GM12873 (cell line): ENCODE results near the gene TM4SF18.

Experiments
- TF ChIP-seq, protein P1 (sequence below): IDR thresholded peaks from 2 replicates; pipeline ENCODE4 v1.5.1; 2012; ENCODE audit warnings: low read depth, mild to moderate bottlenecking, moderate library complexity, low read length, control low read depth; ENCODE audit not compliant: insufficient read depth; ENCODE audit errors: missing control alignments

The TM4SF18 gene

DNA sequence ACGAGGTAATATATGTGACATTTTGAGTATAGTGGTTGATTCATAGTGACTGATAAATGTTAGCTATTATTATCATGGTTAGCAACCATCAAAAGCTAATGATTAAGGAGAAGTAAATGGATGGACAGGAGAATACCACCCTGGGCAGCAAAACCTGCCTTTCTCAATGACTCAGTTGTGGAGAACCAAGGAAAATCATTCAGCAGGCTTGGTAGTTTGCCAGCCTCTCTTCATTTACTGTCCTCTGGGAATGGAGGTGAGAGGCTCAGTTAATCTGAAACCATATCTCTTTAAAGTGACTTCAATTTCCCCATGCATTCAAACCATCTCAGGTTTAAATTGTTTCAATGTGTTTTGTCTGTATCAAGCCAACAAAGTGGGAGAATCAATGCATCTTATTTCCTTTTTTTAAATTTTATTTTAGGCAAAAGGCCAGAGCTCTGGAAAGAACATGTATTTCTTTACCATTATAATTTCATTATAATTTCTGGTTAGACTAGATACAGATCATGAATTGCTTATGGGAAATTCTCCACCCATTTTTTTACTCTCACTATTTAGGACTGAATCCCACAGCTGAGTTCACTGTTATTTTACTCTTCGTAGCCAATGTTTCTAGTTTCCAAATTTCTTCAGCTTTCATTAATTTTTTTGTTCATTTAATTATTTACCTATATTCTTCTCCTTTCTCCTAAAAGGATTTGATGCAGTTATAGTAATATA is 2.7 kb downstream of the TM4SF18 start:
- TF ChIP-seq, protein P1, sequence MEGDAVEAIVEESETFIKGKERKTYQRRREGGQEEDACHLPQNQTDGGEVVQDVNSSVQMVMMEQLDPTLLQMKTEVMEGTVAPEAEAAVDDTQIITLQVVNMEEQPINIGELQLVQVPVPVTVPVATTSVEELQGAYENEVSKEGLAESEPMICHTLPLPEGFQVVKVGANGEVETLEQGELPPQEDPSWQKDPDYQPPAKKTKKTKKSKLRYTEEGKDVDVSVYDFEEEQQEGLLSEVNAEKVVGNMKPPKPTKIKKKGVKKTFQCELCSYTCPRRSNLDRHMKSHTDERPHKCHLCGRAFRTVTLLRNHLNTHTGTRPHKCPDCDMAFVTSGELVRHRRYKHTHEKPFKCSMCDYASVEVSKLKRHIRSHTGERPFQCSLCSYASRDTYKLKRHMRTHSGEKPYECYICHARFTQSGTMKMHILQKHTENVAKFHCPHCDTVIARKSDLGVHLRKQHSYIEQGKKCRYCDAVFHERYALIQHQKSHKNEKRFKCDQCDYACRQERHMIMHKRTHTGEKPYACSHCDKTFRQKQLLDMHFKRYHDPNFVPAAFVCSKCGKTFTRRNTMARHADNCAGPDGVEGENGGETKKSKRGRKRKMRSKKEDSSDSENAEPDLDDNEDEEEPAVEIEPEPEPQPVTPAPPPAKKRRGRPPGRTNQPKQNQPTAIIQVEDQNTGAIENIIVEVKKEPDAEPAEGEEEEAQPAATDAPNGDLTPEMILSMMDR: no peak

DNA sequence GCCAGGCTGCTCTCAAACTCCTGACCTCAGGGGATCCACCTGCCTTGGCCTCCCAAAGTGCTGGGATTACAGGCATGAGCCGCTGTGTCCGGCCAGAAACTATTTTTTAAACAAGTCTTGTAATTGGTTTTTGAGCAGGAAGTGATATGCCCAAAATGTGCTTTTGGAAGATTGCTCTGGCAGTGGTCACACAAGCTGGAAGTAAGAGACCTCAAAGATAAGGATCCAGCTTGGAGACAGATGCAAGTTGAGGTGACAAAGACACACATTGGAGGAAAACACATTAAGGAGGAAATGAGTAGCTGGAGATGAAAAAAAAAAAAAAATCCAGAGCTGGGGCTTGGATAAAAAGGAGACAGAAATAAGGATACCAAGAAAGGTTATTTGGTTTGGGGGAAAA is 6.3 kb downstream of the TM4SF18 start:
- TF ChIP-seq, protein P1: no peak

DNA sequence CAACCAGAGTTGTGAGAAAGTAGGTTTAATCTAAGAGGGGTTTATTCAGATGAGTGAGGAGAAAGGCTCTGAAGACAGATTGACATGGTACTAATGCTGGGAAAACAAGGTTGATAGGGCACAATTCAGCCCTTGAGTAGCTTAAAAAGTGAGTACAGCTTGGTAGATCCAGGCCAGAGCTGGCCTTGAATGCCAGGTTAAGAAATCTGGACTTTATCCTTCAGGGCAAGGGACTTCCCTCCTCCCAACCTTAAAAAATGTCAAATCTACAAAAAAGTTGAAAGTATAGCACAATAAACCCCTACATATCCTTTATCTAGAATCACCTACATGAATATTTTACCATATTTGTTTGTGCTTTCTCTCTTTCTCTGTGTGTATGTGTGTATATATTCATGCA is 7.9 kb downstream of the TM4SF18 start:
- TF ChIP-seq, protein P1: no peak

DNA sequence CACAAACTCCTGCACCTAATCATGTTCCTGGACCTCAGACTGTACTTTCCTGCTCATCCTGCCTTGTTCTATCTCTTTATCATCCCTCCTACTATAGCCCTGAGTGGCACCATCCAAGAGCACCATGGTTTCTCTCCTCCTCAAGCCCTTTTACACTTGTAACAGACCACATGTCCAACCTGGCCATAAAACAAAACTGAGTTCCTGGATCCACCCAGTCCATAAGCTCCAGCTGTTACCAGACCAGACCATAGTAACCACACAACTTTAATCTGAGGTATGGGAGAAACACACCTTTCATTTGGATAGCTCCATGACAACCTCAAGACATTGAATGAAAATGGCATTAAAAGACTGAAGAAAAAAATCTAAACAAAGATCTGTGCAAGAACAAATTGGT is 9.1 kb downstream of the TM4SF18 start:
- TF ChIP-seq, protein P1: no peak

DNA sequence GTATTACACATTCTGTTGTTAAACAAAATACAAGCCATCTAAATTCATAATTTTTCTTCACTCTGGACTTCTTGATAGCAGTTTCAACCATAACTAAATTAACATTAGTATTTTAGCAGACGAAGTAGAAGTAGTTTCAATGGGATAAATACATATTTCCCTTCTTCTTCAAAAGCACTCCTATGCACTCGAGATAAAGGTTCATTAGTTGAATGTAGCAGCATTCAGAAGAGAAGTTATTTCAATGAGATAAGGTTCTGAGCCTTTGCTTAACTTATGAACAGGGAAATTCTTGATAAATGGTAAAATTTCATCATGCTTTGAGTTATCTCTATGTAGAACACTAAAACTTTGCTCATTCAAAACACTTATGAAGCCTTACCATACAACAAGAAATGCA is 11.8 kb downstream of the TM4SF18 start:
- TF ChIP-seq, protein P1: no peak

DNA sequence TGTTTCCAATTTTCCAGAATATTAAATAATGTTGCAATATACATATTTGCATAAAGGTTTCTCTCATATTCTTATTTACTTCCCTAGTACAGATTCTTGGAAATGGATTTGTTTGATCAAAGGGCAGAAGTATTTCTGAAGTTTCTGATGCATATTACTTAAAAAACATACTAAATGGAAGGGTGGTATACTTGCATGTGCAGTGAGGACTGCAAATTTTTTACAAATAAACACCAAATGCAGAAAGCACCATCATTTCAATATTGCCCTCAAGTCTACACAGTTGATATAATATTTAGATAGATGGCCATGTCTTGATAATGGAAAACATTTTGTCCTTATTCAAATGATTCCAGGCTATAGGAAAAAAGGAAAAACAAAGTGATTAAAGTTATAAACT is 12.3 kb downstream of the TM4SF18 start:
- TF ChIP-seq, protein P1: no peak

DNA sequence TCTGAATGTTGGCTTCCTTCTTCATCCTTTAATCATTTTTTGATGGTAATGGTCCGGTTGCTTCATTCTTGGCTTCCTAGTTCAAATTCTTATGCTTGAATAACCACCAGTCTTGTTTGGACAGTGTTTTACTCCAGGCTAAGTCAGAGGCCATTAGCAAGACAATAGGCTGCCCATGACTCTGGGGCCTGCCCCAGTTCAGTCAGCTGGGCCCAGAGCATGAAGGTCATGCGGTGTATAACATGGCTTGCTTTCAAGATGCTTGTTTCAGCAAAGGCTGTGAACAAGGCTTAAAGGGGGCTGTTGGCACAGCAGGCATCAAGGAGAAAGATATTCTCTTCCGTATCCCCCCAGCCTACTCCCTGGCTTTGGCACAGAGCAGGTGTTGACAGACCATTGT is 13.7 kb downstream of the TM4SF18 start:
- TF ChIP-seq, protein P1: no peak

DNA sequence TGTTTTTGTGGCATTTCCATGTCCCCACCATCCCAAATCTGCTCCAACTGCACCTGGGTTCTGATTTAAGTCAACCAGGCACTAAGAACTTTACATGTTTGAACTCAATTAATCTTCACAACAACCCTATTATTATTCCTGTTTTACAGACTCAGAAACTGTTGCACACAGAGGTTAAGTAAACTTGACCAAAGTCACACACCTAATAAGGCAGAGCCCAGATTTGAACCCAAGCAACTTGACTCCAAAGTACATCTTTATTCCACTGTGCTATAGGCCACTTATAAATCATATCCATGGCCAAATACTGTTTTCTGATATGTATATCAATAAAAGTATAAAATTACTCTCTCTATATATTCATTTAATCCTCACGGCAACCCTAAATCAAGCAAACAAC is 16.4 kb downstream of the TM4SF18 start:
- TF ChIP-seq, protein P1: no peak
